GM10248 (cell line): ENCODE data around the gene STIP1.
A peak's percentile ranks its signal among the peaks of the same experiment; 100 is the strongest.

Experiments used
- CTCF ChIA-PET: fragments of 300-600 bp; sonication (Branson Sonifier 250); formaldehyde crosslinking; extraction: SDS; loops from one replicate; lab custom pipeline; 2021; ENCODE audit warnings: antibody characterized with exemption; lab: Yijun Ruan, JAX
- POLR2A ChIA-PET: fragments of 350-650 bp; sonication (Branson Sonifier 250); formaldehyde crosslinking; extraction: SDS; loops from one replicate; lab custom pipeline; 2020; ENCODE audit warnings: antibody characterized with exemption; lab: Yijun Ruan, JAX
- DNase-seq: peaks from one replicate; pipeline ENCODE4 v3.0.0; 2012; ENCODE audit errors: extremely low spot score
- TF ChIP-seq, protein P1 (sequence below): IDR thresholded peaks from 2 replicates; pipeline ENCODE4 v1.5.1; 2012; ENCODE audit warnings: mild to moderate bottlenecking, low read depth; ENCODE audit errors: extremely low read depth, missing control alignments, control extremely low read depth

STIP1 gene

DNA sequence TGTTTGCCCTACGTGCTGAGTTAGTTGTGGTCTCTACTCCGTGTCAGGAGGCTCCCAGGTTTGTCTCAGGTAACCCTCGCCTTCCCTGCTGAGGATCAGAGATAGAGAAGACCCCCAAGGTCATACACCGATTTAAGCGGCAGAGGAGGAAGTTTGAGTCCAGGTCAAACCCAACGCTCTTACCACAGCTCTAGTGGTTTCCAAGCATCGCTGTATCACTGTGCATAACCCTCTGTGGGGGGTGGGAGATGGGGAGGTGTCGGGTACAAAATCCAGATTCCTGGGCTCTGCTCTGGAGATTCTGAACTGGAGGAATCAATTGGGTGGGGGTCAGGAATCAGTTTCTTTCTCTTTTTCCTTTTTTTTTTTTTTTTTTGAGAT, 45.0 kb downstream of the STIP1 start:
- CTCF ChIA-PET = interaction anchor here (1.1 to 30.9 kb wide), 2 partner anchors 12 to 20 kb away, joined by 3 to 368 read pairs; partner anchors contain the start of gene FERMT3
- POLR2A ChIA-PET = interaction anchor here (0.5 to 1.1 kb wide), 2 partner anchors 10 to 26 kb away, joined by 4 read pairs; partner anchors contain the start of gene FKBP2
- no peak for DNase-seq
- TF ChIP-seq, protein P1, sequence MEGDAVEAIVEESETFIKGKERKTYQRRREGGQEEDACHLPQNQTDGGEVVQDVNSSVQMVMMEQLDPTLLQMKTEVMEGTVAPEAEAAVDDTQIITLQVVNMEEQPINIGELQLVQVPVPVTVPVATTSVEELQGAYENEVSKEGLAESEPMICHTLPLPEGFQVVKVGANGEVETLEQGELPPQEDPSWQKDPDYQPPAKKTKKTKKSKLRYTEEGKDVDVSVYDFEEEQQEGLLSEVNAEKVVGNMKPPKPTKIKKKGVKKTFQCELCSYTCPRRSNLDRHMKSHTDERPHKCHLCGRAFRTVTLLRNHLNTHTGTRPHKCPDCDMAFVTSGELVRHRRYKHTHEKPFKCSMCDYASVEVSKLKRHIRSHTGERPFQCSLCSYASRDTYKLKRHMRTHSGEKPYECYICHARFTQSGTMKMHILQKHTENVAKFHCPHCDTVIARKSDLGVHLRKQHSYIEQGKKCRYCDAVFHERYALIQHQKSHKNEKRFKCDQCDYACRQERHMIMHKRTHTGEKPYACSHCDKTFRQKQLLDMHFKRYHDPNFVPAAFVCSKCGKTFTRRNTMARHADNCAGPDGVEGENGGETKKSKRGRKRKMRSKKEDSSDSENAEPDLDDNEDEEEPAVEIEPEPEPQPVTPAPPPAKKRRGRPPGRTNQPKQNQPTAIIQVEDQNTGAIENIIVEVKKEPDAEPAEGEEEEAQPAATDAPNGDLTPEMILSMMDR = no peak

DNA sequence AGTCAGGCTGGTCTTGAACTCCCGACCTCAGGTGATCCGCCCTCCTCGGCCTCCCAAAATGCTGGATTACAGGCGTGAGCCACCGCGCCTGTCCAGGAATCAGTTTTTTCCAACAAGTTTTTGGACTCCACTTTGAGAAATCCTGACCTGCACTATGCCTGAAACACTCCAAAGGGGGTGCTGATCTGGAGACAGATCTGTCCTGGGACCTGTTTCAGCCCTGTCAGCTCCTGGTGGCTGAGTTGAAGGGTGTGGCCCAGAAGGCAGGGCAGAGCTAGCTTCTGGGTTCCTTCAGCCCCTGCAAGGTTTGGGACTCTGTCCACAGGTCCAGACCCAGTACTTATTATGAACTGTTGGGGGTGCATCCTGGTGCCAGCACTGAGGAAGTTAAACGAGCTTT, 45.6 kb downstream of the STIP1 start:
- POLR2A ChIA-PET = interaction anchor here (0.5 to 1.1 kb wide), 2 partner anchors 10 to 27 kb away, joined by 4 read pairs; partner anchors contain the start of gene FKBP2
- TF ChIP-seq, protein P1 = no peak
- no peak for DNase-seq
- CTCF ChIA-PET = interaction anchor here (2.9 to 30.9 kb wide), 2 partner anchors 19 to 21 kb away, joined by 12 to 368 read pairs; partner anchors contain the start of genes FERMT3 and PLCB3

DNA sequence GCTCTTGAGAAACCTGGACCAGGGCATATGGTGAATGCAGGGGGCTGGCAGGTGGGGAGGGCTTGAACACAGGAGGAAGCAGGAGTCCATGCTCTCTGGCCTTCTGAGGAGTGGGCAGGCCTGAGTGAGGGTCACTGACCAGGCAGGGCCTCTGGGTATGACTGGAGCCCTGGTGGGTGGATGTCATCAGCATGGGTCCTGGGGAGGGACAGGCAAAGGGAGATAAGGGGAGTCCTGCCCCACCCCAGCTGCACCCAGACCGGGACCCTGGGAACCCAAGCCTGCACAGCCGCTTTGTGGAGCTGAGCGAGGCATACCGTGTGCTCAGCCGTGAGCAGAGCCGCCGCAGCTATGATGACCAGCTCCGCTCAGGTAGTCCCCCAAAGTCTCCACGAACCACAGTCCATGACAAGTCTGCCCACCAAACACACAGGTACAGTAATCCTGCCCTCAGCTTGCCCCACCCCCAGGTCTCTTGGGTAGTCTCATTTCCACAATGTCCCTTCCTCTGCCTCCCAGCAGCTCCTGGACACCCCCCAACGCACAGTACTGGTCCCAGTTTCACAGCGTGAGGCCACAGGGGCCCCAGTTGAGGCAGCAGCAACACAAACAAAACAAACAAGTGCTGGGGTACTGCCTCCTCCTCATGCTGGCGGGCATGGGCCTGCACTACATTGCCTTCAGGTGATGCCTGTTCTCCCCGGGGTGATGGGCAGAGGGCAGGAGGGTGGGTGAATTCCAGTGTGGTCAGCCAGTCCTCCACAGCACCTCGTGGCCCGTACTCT, 46.4 kb downstream of the STIP1 start:
- ChIA-PET CTCF (interaction anchor here (0.9 to 30.9 kb wide), 4 partner anchors 18 to 72 kb away, joined by 3 to 368 read pairs (median 8); partner anchors contain the start of genes ESRRA, FERMT3 and PLCB3), POLR2A (interaction anchor here (1.1 kb wide), 1 partner anchor 9 kb away, joined by 4 read pairs; the partner anchor contains the start of gene FKBP2)
- no peak for DNase-seq
- TF ChIP-seq, protein P1 = no peak

DNA sequence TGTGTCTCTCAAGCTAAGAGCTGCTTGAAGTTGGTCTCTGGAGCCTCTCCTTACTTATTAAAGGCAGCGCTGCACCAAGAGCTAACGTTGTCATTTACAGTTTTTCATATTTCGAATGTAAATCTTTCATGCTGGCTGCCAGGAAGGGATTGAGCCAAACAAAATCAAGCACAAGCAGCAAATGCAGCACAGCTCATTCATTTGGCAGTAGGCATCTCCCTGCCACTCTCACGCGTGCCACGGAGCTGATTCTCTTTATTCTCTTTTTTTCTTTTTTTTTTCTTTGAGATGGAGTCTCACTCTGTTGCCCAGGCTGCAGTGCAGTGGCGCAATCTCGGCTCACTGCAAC, 47.0 kb downstream of the STIP1 start:
- ChIA-PET CTCF (interaction anchor here (0.9 to 30.9 kb wide), 4 partner anchors 18 to 72 kb away, joined by 3 to 368 read pairs (median 8); partner anchors contain the start of genes ESRRA, FERMT3 and PLCB3), POLR2A (interaction anchor here (0.6 kb wide), 1 partner anchor 10 kb away, joined by 4 read pairs; no protein-coding TSS in a partner anchor)
- DNase-seq = no peak
- TF ChIP-seq, protein P1 = no peak

DNA sequence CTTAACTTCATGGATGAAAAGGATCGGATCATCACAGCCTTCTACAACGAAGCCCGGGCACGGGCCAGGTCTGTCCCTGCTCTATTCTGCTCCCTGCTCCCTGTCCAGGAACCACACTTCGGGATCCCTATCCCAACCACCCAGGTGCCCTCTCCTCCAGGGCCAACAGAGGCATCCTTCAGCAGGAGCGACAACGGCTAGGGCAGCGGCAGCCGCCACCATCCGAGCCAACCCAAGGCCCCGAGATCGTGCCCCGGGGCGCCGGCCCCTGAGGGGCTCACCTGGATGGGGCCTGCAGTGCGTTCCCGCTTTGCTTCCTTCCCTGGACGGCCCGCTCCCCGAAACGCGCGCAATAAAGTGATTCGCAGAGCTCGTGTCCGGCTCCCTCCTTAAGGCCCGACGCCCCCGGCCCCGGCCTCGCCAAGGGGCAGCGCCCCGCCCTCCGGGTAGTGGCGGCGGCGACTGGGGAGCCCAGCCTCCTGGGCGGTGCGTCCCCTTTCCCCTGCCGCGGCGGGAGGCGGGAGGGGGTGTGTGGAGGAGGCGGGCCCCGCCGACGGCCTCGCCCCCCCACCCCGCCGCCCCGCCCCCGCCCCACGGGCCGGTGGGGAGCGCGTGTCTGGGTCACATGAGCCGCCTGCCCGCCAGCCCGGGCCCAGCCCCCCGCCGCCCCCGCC, 48.1 kb downstream of the STIP1 start, which contains the start of gene VEGFB:
VEGFB (plus strand) TSS at position 672 of the 674 bp plus-strand sequence. CDS start 250 bp downstream, outside the sequence.
- TF ChIP-seq, protein P1 = no peak
- POLR2A ChIA-PET = interaction anchor here (0.9 kb wide), 1 partner anchor 84 kb away, joined by 3 read pairs; the partner anchor contains the start of gene PRDX5
- peak; percentile 87 for DNase-seq
- CTCF ChIA-PET = interaction anchor here (1.0 to 30.9 kb wide), 4 partner anchors 17 to 67 kb away, joined by 3 to 368 read pairs (median 8); partner anchors contain the start of genes FERMT3 and PLCB3

DNA sequence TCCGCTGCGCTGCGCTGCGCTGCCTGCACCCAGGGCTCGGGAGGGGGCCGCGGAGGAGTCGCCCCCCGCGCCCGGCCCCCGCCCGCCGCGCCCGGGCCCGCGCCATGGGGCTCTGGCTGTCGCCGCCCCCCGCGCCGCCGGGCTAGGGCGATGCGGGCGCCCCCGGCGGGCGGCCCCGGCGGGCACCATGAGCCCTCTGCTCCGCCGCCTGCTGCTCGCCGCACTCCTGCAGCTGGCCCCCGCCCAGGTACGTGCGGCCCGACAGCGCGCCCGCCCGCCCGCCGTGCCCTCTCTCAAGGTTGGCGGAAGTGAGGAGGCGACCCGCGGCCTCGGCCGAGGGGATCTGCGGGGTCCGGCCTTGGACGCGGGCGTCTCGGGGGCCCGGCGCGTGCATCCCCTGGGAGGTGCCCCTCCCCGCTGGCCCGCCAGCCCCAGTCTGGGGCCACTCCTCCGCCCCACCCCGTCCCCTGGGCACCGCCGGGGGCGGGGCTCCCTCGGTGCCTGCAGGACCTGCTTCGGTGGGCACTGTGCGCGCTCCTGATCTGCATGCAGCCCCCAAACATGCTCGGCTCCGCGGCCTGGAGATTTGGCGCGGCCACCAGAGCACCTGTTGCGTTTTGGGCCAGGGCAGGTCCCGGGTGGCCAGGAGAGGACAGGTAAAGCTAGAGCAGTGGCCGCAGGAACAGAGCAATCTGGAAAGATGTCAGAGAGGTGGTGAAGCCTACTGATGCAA, 48.8 kb downstream of the STIP1 start:
- DNase-seq = no peak
- ChIA-PET CTCF (interaction anchor here (0.7 to 30.9 kb wide), 5 partner anchors 17 to 69 kb away, joined by 3 to 368 read pairs (median 3); partner anchors contain the start of gene FERMT3), POLR2A (interaction anchor here (0.9 kb wide), 1 partner anchor 83 kb away, joined by 3 read pairs; the partner anchor contains the start of gene PRDX5)
- TF ChIP-seq, protein P1 = no peak
